ENCODE data around the gene ACHE.

GRCh38 chr7:100895956-100896731 is 456 bp upstream of the ACHE start:
- TF ChIP-seq, protein P1, sequence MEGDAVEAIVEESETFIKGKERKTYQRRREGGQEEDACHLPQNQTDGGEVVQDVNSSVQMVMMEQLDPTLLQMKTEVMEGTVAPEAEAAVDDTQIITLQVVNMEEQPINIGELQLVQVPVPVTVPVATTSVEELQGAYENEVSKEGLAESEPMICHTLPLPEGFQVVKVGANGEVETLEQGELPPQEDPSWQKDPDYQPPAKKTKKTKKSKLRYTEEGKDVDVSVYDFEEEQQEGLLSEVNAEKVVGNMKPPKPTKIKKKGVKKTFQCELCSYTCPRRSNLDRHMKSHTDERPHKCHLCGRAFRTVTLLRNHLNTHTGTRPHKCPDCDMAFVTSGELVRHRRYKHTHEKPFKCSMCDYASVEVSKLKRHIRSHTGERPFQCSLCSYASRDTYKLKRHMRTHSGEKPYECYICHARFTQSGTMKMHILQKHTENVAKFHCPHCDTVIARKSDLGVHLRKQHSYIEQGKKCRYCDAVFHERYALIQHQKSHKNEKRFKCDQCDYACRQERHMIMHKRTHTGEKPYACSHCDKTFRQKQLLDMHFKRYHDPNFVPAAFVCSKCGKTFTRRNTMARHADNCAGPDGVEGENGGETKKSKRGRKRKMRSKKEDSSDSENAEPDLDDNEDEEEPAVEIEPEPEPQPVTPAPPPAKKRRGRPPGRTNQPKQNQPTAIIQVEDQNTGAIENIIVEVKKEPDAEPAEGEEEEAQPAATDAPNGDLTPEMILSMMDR (IDR thresholded peaks at IDR 0.05) = no peak
- TF ChIP-seq POLR2A (IDR thresholded peaks at IDR 0.05) (no peak), EP300 (IDR thresholded peaks at IDR 0.05) (no peak), POLR2AphosphoS5 (IDR thresholded peaks at IDR 0.05) (no peak)

All from sigmoid colon (tissue), 4 donors.